ENCODE results near the gene LANCL2. TPM values are rescaled to one million over a fixed set of nuclear protein-coding genes. Genes with fewer than 3 reads are reported as not detected.

The LANCL2 gene
- total and polyA plus RNA-seq, 9 of the 15 experiments (the other 6 are each of a cell fraction or from before 2014, with no cell fraction given), result 5.3 to 18.5 (median 13.5) TPM

GRCh38 chr7:55425141-55425752, 60.1 kb downstream of the LANCL2 start (continued):
- TF ChIP-seq C11orf30 (IDR thresholded peaks at IDR 0.05; ENCODE audit: low read depth) (0 out of 2 replicates have a peak, but pooled peaks have one; percentile 24), MTA1 (IDR thresholded peaks at IDR 0.05; ENCODE audit: borderline replicate concordance) (no peak), POLR2B (IDR thresholded peaks at IDR 0.05; ENCODE audit: low read depth, partially characterized antibody) (no peak), TFAP4 (CRISPR knock-in tag; IDR thresholded peaks at IDR 0.05; ENCODE audit: borderline replicate concordance) (no peak), ARID1B (IDR thresholded peaks at IDR 0.05) (peak; percentile 17; the same call in 1 of the 2 replicates), RCOR1 (IDR thresholded peaks at IDR 0.05; ENCODE audit: borderline replicate concordance in 1 of 2, low read depth in 2 of 2, low read length in 2 of 2) (no peak), NR1H2 (CRISPR knock-in tag; IDR thresholded peaks at IDR 0.05) (no peak), REST (IDR thresholded peaks at IDR 0.05; ENCODE audit: borderline replicate concordance) (peak; percentile 42; the same call in 1 of the 2 replicates), REST (CRISPR knock-in tag; IDR thresholded peaks at IDR 0.05; ENCODE audit: low read depth) (no peak), CREM (IDR thresholded peaks at IDR 0.05; ENCODE audit: low read depth) (no peak), MAX (CRISPR knock-in tag; IDR thresholded peaks at IDR 0.05) (no peak), ZFP36 (IDR thresholded peaks at IDR 0.05; ENCODE audit: low read depth, low read length, partially characterized antibody) (no peak)
